ENCODE measurements around the gene ZSWIM4.
"Not testable (repeated sequence)": the region's sequence is repeated elsewhere in the genome, so short reads cannot be mapped to it uniquely, and the experiment has no call there.

The ZSWIM4 gene

GRCh38 chr19:13778398-13778797 lies 16.8 kb upstream of the ZSWIM4 start:
- no peak for DNase-seq (ENCODE audit: low spot score)

GRCh38 chr19:13778847-13779246 lies 16.4 kb upstream of the ZSWIM4 start:
- no peak for DNase-seq (ENCODE audit: low spot score)

GRCh38 chr19:13779794-13780193 lies 15.4 kb upstream of the ZSWIM4 start:
- not testable (repeated sequence) for DNase-seq (ENCODE audit: low spot score)

- DNase-seq (ENCODE audit: low spot score) = peak; percentile 95
Observed at GRCh38 chr19:13781547-13781946, 13.7 kb upstream of the ZSWIM4 start.

GRCh38 chr19:13782537-13782936 lies 12.7 kb upstream of the ZSWIM4 start:
- DNase-seq (ENCODE audit: low spot score) = no peak

GRCh38 chr19:13783565-13784500 lies 11.4 kb upstream of the ZSWIM4 start:
- no peak for DNase-seq (ENCODE audit: low spot score)

- DNase-seq (ENCODE audit: low spot score) = peak; percentile 78
Observed at GRCh38 chr19:13784731-13785452, 10.4 kb upstream of the ZSWIM4 start.

GRCh38 chr19:13788991-13789390 lies 6.3 kb upstream of the ZSWIM4 start:
- peak; percentile 50 for DNase-seq (ENCODE audit: low spot score)

- no peak for DNase-seq (ENCODE audit: low spot score)
Observed at GRCh38 chr19:13790354-13790753, 4.9 kb upstream of the ZSWIM4 start.

GRCh38 chr19:13793317-13793716 lies 1.9 kb upstream of the ZSWIM4 start:
- not testable (repeated sequence) for DNase-seq (ENCODE audit: low spot score)

GRCh38 chr19:13794398-13794756 lies 866 bp upstream of the ZSWIM4 start:
- DNase-seq (ENCODE audit: low spot score) = peak; percentile 79

GRCh38 chr19:13795595-13796300 lies 505 bp downstream of the ZSWIM4 start:
- no peak for DNase-seq (ENCODE audit: low spot score)

- peak; percentile 91 for DNase-seq (ENCODE audit: low spot score)
Observed at GRCh38 chr19:13796301-13797057, 1.2 kb downstream of the ZSWIM4 start.

- DNase-seq (ENCODE audit: low spot score) = no peak
Observed at GRCh38 chr19:13797058-13797440, 1.8 kb downstream of the ZSWIM4 start.

GRCh38 chr19:13797870-13798269 lies 2.6 kb downstream of the ZSWIM4 start:
- DNase-seq (ENCODE audit: low spot score) = no peak

- no peak for DNase-seq (ENCODE audit: low spot score)
Observed at GRCh38 chr19:13799669-13800068, 4.4 kb downstream of the ZSWIM4 start.

GRCh38 chr19:13803038-13803437 lies 7.8 kb downstream of the ZSWIM4 start:
- DNase-seq (ENCODE audit: low spot score) = no peak

- no peak for DNase-seq (ENCODE audit: low spot score)
Observed at GRCh38 chr19:13804830-13805683, 9.8 kb downstream of the ZSWIM4 start.

- no peak for DNase-seq (ENCODE audit: low spot score)
Observed at GRCh38 chr19:13806728-13807127, 11.5 kb downstream of the ZSWIM4 start.

GRCh38 chr19:13807421-13808021 lies 12.3 kb downstream of the ZSWIM4 start:
- no peak for DNase-seq (ENCODE audit: low spot score)
